Kidney tubule cell (primary cell): Measurements from ENCODE around the gene TUBA4B.
"Not testable (repeated sequence)": the region's sequence is repeated elsewhere in the genome, so short reads cannot be mapped to it uniquely, and the experiment has no call there.

Experiments used
- DNase-seq: peaks from one replicate; pipeline ENCODE4 v3.0.0-alpha.2; 2018; ENCODE audit warnings: low spot score

The TUBA4B gene

GRCh38 chr2:219277703-219278654, 24.9 kb downstream of the TUBA4B start:
- DNase-seq = peak; percentile 87

GRCh38 chr2:219278655-219279150, 25.7 kb downstream of the TUBA4B start:
- DNase-seq = no peak

GRCh38 chr2:219279151-219279915, 26.3 kb downstream of the TUBA4B start, which contains the start of gene DNAJB2:
Gene DNAJB2, plus strand, starts transcription at chr2:219279366. Its CDS starts 468 bp downstream, at chr2:219279834.
- DNase-seq = peak; percentile 100

GRCh38 chr2:219279916-219280516, 27.0 kb downstream of the TUBA4B start:
- DNase-seq = no peak

- DNase-seq = no peak
These were observed 27.6 kb downstream of the TUBA4B start for GRCh38 chr2:219280651-219281050.

- DNase-seq = no peak
These were observed 28.5 kb downstream of the TUBA4B start for GRCh38 chr2:219281588-219281987.

- DNase-seq = no peak
These were observed 29.3 kb downstream of the TUBA4B start for GRCh38 chr2:219282375-219282774.

GRCh38 chr2:219282943-219283581, 30.0 kb downstream of the TUBA4B start:
- DNase-seq = no peak

GRCh38 chr2:219284501-219285372, 31.7 kb downstream of the TUBA4B start:
- no peak for DNase-seq

- no peak for DNase-seq
These were observed 32.3 kb downstream of the TUBA4B start for GRCh38 chr2:219285373-219285735.

- DNase-seq = no peak
These were observed 32.9 kb downstream of the TUBA4B start for GRCh38 chr2:219285894-219286425.

GRCh38 chr2:219286436-219287115, 33.5 kb downstream of the TUBA4B start:
- DNase-seq = no peak

- DNase-seq = not testable (repeated sequence)
These were observed 34.0 kb downstream of the TUBA4B start for GRCh38 chr2:219287116-219287440.

- DNase-seq = no peak
These were observed 34.7 kb downstream of the TUBA4B start for GRCh38 chr2:219287580-219288265.

GRCh38 chr2:219289195-219289536, 36.1 kb downstream of the TUBA4B start:
- DNase-seq = no peak

- peak; percentile 47 for DNase-seq
These were observed 36.7 kb downstream of the TUBA4B start for GRCh38 chr2:219289537-219290361.

- no peak for DNase-seq
These were observed 37.5 kb downstream of the TUBA4B start for GRCh38 chr2:219290381-219291171.

- DNase-seq = no peak
These were observed 38.4 kb downstream of the TUBA4B start for GRCh38 chr2:219291394-219291793.
